Measurements from ENCODE around the gene TNP2. TPM values are rescaled to one million over a fixed set of nuclear protein-coding genes. Genes with fewer than 3 reads are reported as not detected.
"Not testable (repeated sequence)": the region's sequence is repeated elsewhere in the genome, so short reads cannot be mapped to it uniquely, and the experiment has no call there.

The TNP2 gene
- total and polyA plus RNA-seq, 4 donors: not detected

DNA sequence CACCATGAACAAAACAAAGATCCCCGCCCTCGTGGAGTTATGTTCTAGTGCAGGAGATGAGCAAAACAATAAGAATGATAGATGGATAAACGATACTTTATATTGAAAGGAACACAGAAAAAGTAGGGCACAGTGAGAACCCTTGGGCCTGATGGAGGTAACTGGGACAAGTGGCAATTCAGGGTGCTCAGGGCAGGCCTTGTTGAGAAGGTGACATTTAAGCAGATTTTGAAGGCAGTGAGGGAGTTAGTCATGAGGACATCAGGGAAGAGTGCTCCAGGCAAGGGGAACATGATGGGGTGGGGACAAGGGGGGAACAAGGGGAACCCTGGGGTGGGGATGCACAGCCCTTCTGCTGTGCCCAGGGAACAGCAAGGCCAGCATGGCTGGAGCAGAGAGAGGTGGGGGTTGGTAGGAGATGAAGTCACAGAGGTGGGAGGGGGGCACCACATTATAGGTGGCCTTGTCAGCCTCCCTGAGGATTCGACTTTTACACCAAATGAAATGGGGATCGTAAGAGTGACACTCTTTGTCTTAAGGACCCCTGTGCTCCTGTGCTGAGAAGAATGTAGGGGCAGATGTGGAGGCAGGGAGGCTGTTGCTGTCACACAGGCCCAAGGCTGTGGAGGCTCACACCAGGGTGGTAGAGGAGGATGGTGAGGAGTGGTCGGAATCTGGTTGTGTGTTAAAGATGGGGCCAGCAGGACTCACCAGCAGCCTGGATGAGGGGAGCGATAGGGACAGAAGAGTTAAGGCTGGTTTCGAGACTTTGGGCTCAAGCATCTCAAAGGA lies 21.2 kb upstream of the TNP2 start:
- 86 to 94% methylated on average over 8 of the region's 8 CpGs for WGBS, 2 donors
- no peak for DNase-seq
- peak; percentile 41 for ATAC-seq (ENCODE audit: insufficient read depth, low FRiP score)

DNA sequence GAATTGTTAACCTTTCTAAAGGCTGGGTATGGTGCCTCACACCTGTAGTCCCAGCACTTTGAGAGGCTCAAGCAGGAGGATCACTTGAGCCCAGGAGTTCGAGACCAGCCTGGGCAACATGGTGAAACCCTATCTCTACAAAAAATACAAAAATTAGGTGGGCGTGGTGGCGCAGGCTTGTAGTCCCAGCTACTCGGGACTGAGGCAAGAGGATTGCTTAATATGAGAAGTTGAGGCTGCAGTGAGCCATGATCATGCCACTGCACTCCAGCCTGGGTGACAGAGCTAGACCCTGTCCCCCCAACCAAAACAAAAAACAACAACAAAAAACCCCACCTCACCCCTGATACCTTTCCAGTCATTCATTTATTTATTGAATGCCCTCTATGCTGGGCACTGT lies 20.6 kb upstream of the TNP2 start:
- not testable (repeated sequence) for H3K27ac ChIP-seq (ENCODE audit: low read depth in 1 of 2, low read length in 1 of 2); H3K36me3 ChIP-seq (ENCODE audit: control insufficient read depth in 4 of 4, insufficient read depth in 4 of 4, low read length in 4 of 4); ATAC-seq (ENCODE audit: insufficient read depth, low FRiP score); DNase-seq; H3K27me3 ChIP-seq (ENCODE audit: control insufficient read depth in 3 of 3, insufficient read depth in 3 of 3, low read length in 2 of 3); H3K9me3 ChIP-seq (ENCODE audit: control insufficient read depth in 4 of 4, insufficient read depth in 3 of 4, low read length in 3 of 4); H3K9ac ChIP-seq (ENCODE audit: insufficient read depth in 1 of 2, low read length in 2 of 2); H3K4me3 ChIP-seq
- peaks cover 0 to 12% (median 0%) of the 10 kb centered on the region in 5 donors for H3K4me1 ChIP-seq (ENCODE audit: control insufficient read depth in 5 of 5, insufficient read depth in 5 of 5, low read length in 5 of 5)
- 62 to 64% methylated on average over 4 of the region's 4 CpGs for WGBS, 2 donors

More for the DNA sequence above, 21.2 kb upstream of the TNP2 start:
- H3K36me3 ChIP-seq (ENCODE audit: control insufficient read depth in 4 of 4, insufficient read depth in 4 of 4, low read length in 4 of 4): no peaks in the 10 kb centered on the region
- H3K27ac ChIP-seq (ENCODE audit: low read depth in 1 of 2, low read length in 1 of 2): no peak overlapping the region
- peaks cover 0 to 12% (median 0%) of the 10 kb centered on the region in 5 donors for H3K4me1 ChIP-seq (ENCODE audit: control insufficient read depth in 5 of 5, insufficient read depth in 5 of 5, low read length in 5 of 5)
- H3K9me3 ChIP-seq (ENCODE audit: control insufficient read depth in 4 of 4, insufficient read depth in 3 of 4, low read length in 3 of 4): no peaks in the 10 kb centered on the region
- H3K4me3 ChIP-seq: no peak overlapping the region
- no peak overlapping the region for H3K9ac ChIP-seq (ENCODE audit: insufficient read depth in 1 of 2, low read length in 2 of 2)
- no peaks in the 10 kb centered on the region for H3K27me3 ChIP-seq (ENCODE audit: control insufficient read depth in 3 of 3, insufficient read depth in 3 of 3, low read length in 2 of 3)
- TF ChIP-seq, protein P1, sequence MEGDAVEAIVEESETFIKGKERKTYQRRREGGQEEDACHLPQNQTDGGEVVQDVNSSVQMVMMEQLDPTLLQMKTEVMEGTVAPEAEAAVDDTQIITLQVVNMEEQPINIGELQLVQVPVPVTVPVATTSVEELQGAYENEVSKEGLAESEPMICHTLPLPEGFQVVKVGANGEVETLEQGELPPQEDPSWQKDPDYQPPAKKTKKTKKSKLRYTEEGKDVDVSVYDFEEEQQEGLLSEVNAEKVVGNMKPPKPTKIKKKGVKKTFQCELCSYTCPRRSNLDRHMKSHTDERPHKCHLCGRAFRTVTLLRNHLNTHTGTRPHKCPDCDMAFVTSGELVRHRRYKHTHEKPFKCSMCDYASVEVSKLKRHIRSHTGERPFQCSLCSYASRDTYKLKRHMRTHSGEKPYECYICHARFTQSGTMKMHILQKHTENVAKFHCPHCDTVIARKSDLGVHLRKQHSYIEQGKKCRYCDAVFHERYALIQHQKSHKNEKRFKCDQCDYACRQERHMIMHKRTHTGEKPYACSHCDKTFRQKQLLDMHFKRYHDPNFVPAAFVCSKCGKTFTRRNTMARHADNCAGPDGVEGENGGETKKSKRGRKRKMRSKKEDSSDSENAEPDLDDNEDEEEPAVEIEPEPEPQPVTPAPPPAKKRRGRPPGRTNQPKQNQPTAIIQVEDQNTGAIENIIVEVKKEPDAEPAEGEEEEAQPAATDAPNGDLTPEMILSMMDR (IDR thresholded peaks at IDR 0.05; ENCODE audit: control extremely low read depth, extremely low read depth): no peak

DNA sequence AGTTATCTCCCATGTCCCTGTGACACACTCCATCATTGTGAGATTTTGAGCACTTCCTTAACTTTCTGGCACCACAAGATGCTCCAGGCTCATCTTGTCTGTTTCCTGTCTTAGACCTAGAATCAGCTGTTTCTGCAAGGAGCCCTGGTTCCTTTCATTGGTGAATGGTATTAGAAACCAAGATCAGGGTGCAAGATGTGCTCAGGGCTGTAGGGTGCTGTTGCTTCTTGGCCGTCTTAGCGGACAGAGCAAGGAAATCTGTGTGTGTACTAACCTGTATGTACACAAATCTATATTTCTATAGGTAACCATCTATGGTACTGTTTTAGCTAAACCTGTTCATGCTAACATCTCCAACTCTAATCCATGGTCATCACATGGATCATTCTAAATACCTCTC lies 20.1 kb upstream of the TNP2 start:
- Histone ChIP-seq H3K4me3 (no peak overlapping the region), H3K4me1 (ENCODE audit: control insufficient read depth in 5 of 5, insufficient read depth in 5 of 5, low read length in 5 of 5) (peaks cover 0 to 12% (median 0%) of the 10 kb centered on the region in 5 donors), H3K36me3 (ENCODE audit: control insufficient read depth in 4 of 4, insufficient read depth in 4 of 4, low read length in 4 of 4) (no peaks in the 10 kb centered on the region), H3K27me3 (ENCODE audit: control insufficient read depth in 3 of 3, insufficient read depth in 3 of 3, low read length in 2 of 3) (no peaks in the 10 kb centered on the region), H3K27ac (ENCODE audit: low read depth in 1 of 2, low read length in 1 of 2) (no peak overlapping the region), H3K9ac (ENCODE audit: insufficient read depth in 1 of 2, low read length in 2 of 2) (no peak overlapping the region), H3K9me3 (ENCODE audit: control insufficient read depth in 4 of 4, insufficient read depth in 3 of 4, low read length in 3 of 4) (no peaks in the 10 kb centered on the region)
- ATAC-seq (ENCODE audit: insufficient read depth, low FRiP score) (no peak), DNase-seq (no peak)
- TF ChIP-seq, protein P1 (IDR thresholded peaks at IDR 0.05; ENCODE audit: control extremely low read depth, extremely low read depth): no peak
- 95 to 100% methylated on average over 2 of the region's 2 CpGs for WGBS, 2 donors

DNA sequence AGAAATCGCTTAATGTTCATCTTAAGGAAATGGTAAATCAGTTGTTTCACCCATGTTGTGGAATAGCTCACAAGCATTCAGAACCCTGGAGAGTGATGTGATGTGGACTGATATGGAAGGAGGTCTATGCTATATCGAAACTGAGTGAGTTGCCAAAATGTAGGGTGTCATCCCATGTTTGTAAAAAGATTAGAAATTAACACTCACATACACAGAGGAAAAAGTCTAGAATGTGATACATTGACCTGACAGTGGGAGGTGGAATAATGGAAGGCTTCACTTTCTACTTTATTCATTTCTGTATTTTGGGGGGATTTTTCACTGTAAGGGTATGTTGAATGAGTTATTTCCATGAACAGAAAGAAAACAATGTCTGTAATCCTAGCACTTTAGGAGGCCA lies 16.7 kb upstream of the TNP2 start:
- WGBS, 2 donors: 87 to 89% methylated on average over 2 of the region's 2 CpGs
- no peak for DNase-seq
- H3K4me3 ChIP-seq: no peak overlapping the region
- ATAC-seq (ENCODE audit: insufficient read depth, low FRiP score): no peak
- no peaks in the 10 kb centered on the region for H3K9me3 ChIP-seq (ENCODE audit: control insufficient read depth in 4 of 4, insufficient read depth in 3 of 4, low read length in 3 of 4)
- no peaks in the 10 kb centered on the region for H3K36me3 ChIP-seq (ENCODE audit: control insufficient read depth in 4 of 4, insufficient read depth in 4 of 4, low read length in 4 of 4)
- no peak overlapping the region for H3K9ac ChIP-seq (ENCODE audit: insufficient read depth in 1 of 2, low read length in 2 of 2)
- TF ChIP-seq, protein P1 (IDR thresholded peaks at IDR 0.05; ENCODE audit: control extremely low read depth, extremely low read depth): no peak
- peaks cover 0 to 2% (median 0%) of the 10 kb centered on the region in 5 donors for H3K4me1 ChIP-seq (ENCODE audit: control insufficient read depth in 5 of 5, insufficient read depth in 5 of 5, low read length in 5 of 5)
- H3K27ac ChIP-seq (ENCODE audit: low read depth in 1 of 2, low read length in 1 of 2): no peak overlapping the region
- no peaks in the 10 kb centered on the region for H3K27me3 ChIP-seq (ENCODE audit: control insufficient read depth in 3 of 3, insufficient read depth in 3 of 3, low read length in 2 of 3)

All from lung (tissue), 12 donors.